Activated CD4-positive, alpha-beta T cell treated with anti-CD3 and anti-CD28 coated beads, Interleukin-2, amount 10 ng/mL, durations not matched to agents 7 days and 5 days (primary cell): ENCODE measurements around the gene GZF1. TPM values are rescaled to one million over a fixed set of nuclear protein-coding genes. Genes with fewer than 3 reads are reported as not detected.

Experiments used
- CTCF ChIA-PET: fragments of 350-600 bp; sonication (Branson Sonifier 250); formaldehyde crosslinking; loops from one replicate; lab custom pipeline; 2021; ENCODE audit warnings: antibody characterized with exemption; lab: Charles Lee
- POLR2A ChIA-PET: fragments of 350-600 bp; sonication (Branson Sonifier 250); formaldehyde crosslinking; loops from one replicate; lab custom pipeline; 2021; ENCODE audit warnings: antibody characterized with exemption; lab: Charles Lee
- DNase-seq: peaks from one replicate; pipeline ENCODE4 v3.0.0-alpha.2; 2020
- H3K27ac Mint-ChIP-seq: one replicate; pipeline ENCODE4 v1.8.0; 2021; ENCODE audit warnings: mild to moderate bottlenecking, moderate library complexity, mixed read lengths
- H3K27me3 Mint-ChIP-seq: one replicate; pipeline ENCODE4 v1.8.0; 2021; ENCODE audit warnings: mixed read lengths
- H3K36me3 Mint-ChIP-seq: one replicate; pipeline ENCODE4 v1.8.0; 2021; ENCODE audit warnings: low read depth, mixed read lengths
- H3K4me1 Mint-ChIP-seq: one replicate; pipeline ENCODE4 v1.8.0; 2021; ENCODE audit warnings: mixed read lengths
- H3K4me3 Mint-ChIP-seq: one replicate; pipeline ENCODE4 v1.8.0; 2021; ENCODE audit warnings: mild to moderate bottlenecking, moderate library complexity, mixed read lengths
- H3K9me3 Mint-ChIP-seq: one replicate; pipeline ENCODE4 v1.8.0; 2021; ENCODE audit warnings: mixed read lengths
- total RNA-seq, 2 experiments: library from RNA; stranded (reverse); gene quantifications; one replicate each; pipeline ENCODE4 v1.2.3, GENCODE V29; 2021

The GZF1 gene
- total RNA-seq, 2 experiments from 2014 or later: 12.3 to 15.5 TPM

GRCh38 chr20:23419657-23419994 is 57.6 kb downstream of the GZF1 start:
- DNase-seq: no peak
- peaks cover 4% of the 10 kb centered on the region for H3K36me3 Mint-ChIP-seq
- peak overlapping the region; percentile 99 for H3K4me3 Mint-ChIP-seq
- CTCF ChIA-PET: interaction anchor here (1.1 to 2.5 kb wide), 4 partner anchors 9 to 79 kb away, joined by 3 to 8 read pairs (median 4); no protein-coding TSS in a partner anchor
- H3K27ac Mint-ChIP-seq: peak overlapping the region; percentile 96
- no peaks in the 10 kb centered on the region for H3K9me3 Mint-ChIP-seq
- H3K27me3 Mint-ChIP-seq: peaks cover 3% of the 10 kb centered on the region
- POLR2A ChIA-PET: interaction anchor here (0.7 kb wide), 1 partner anchor 20 kb away, joined by 3 read pairs; no protein-coding TSS in a partner anchor
- H3K4me1 Mint-ChIP-seq: peaks cover 58% of the 10 kb centered on the region

- Mint-ChIP-seq H3K36me3 (peaks cover 4% of the 10 kb centered on the region), H3K4me3 (peak overlapping the region; percentile 99), H3K9me3 (no peaks in the 10 kb centered on the region), H3K4me1 (peaks cover 58% of the 10 kb centered on the region), H3K27ac (peak overlapping the region; percentile 96), H3K27me3 (peaks cover 7% of the 10 kb centered on the region)
- POLR2A ChIA-PET: interaction anchor here (0.7 to 1.4 kb wide), 2 partner anchors 21 to 70 kb away, joined by 3 to 6 read pairs; no protein-coding TSS in a partner anchor
- DNase-seq: peak; percentile 44
- CTCF ChIA-PET: interaction anchor here (0.6 to 2.5 kb wide), 9 partner anchors 9 to 83 kb away, joined by 3 to 9 read pairs (median 5); partner anchors contain the start of gene NXT1
Measured at GRCh38 chr20:23419995-23420901, 58.3 kb downstream of the GZF1 start.

GRCh38 chr20:23420943-23421931 is 59.3 kb downstream of the GZF1 start, which contains the start of gene NAPB:
NAPB (minus strand) TSS chr20:23421488; CDS start chr20:23421402, 86 bp downstream.
- Mint-ChIP-seq H3K4me1 (peaks cover 50% of the 10 kb centered on the region), H3K36me3 (peaks cover 1% of the 10 kb centered on the region), H3K27ac (peak within 1 kb of the TSS; percentile 96)

More at GRCh38 chr20:23420943-23421931, 59.3 kb downstream of the GZF1 start, which contains the start of gene NAPB:
- H3K9me3 Mint-ChIP-seq: no peaks in the 10 kb centered on the region
- ChIA-PET CTCF (interaction anchor here (0.5 to 2.5 kb wide), 12 partner anchors 10 to 330 kb away, joined by 3 to 9 read pairs (median 4); partner anchors contain the start of gene NXT1), POLR2A (interaction anchor here (0.6 to 1.4 kb wide), 5 partner anchors 54 to 141 kb away, joined by 3 to 6 read pairs (median 4); partner anchors contain the start of gene NXT1)
- peak within 1 kb of the TSS; percentile 99 for H3K4me3 Mint-ChIP-seq
- H3K27me3 Mint-ChIP-seq: peaks cover 7% of the 10 kb centered on the region
- peak; percentile 94 for DNase-seq

Other genes starting within 250 kb of the GZF1 start
- gene NXT1, start 11.4 kb upstream of the GZF1 start, total RNA-seq: 10 to 100 TPM; 28.1 to 28.2 TPM
- gene NAPB, start 59.3 kb downstream of the GZF1 start, total RNA-seq: 10 to 100 TPM; 14.9 to 15.4 TPM
- not detected for gene CSTL1, start 77.5 kb downstream of the GZF1 start, total RNA-seq
- not detected for gene CST11, start 90.7 kb downstream of the GZF1 start, total RNA-seq
- gene CST8, start 128.9 kb downstream of the GZF1 start, total RNA-seq: not detected
- not detected for gene CST9L, start 206.3 kb downstream of the GZF1 start, total RNA-seq
- not detected for gene CST9, start 243.7 kb downstream of the GZF1 start, total RNA-seq